DND-41 (cell line): ENCODE data around the gene CADPS.

ENCODE experiments used
- ATAC-seq: fragments of 200-7000 bp; cut with Tn5 transposase; 3 replicates; pipeline ENCODE4 v1.9.1; 2021; ENCODE audit warnings: low read depth; ENCODE audit not compliant: insufficient read depth
- DNase-seq: peaks from one replicate; pipeline ENCODE4 v3.0.0-alpha.2; 2020
- H2AFZ ChIP-seq: 2 replicates; pipeline ENCODE4 v1.6.0; 2012; ENCODE audit warnings: low read depth, low read length
- H3K27ac ChIP-seq: 2 replicates; pipeline ENCODE4 v1.5.1; 2012; ENCODE audit warnings: low read length, inconsistent platforms
- H3K27me3 ChIP-seq: fragments of 200-600 bp; sonication (generic); 2 replicates; pipeline ENCODE4 v1.6.0; 2012; ENCODE audit warnings: low read length, mild to moderate bottlenecking, inconsistent platforms; ENCODE audit not compliant: insufficient read depth, poor library complexity
- H3K36me3 ChIP-seq: 2 replicates; pipeline ENCODE4 v1.5.1; 2012; ENCODE audit warnings: low read length, inconsistent platforms; ENCODE audit not compliant: insufficient read depth
- H3K4me1 ChIP-seq: 2 replicates; pipeline ENCODE4 v1.5.1; 2012; ENCODE audit warnings: mild to moderate bottlenecking, low read length; ENCODE audit not compliant: insufficient read depth
- H3K4me2 ChIP-seq: 2 replicates; pipeline ENCODE4 v1.6.0; 2012; ENCODE audit warnings: mild to moderate bottlenecking, moderate library complexity, low read length, inconsistent platforms; ENCODE audit not compliant: insufficient read depth
- H3K4me3 ChIP-seq, 2 experiments: fragments of 200-600 bp in 1 of 2; shearing (Covaris generic) in 1 of 2; 2 replicates each; pipeline ENCODE4 v1.5.1; 2012 to 2016; ENCODE audit warnings: inconsistent platforms in 2 of 2, low read length in 2 of 2, mild to moderate bottlenecking in 2 of 2, low read depth in 1 of 2, moderate library complexity in 1 of 2
- H3K79me2 ChIP-seq: 2 replicates; pipeline ENCODE4 v1.6.0; 2012; ENCODE audit warnings: low read length, inconsistent platforms; ENCODE audit not compliant: insufficient read depth
- H3K9ac ChIP-seq: 2 replicates; pipeline ENCODE4 v1.6.0; 2012; ENCODE audit warnings: low read depth, mild to moderate bottlenecking, inconsistent platforms, low read length, moderate library complexity
- H3K9me3 ChIP-seq: 2 replicates; pipeline ENCODE4 v1.5.1; 2012; ENCODE audit warnings: low read length, moderate library complexity, mild to moderate bottlenecking, inconsistent platforms; ENCODE audit not compliant: insufficient read depth, severe bottlenecking
- H4K20me1 ChIP-seq: 2 replicates; pipeline ENCODE4 v1.6.0; 2012; ENCODE audit warnings: low read length; ENCODE audit not compliant: insufficient read depth
- EZH2 ChIP-seq: IDR thresholded peaks from 3 replicates; pipeline ENCODE4 v1.6.1; 2012; ENCODE audit warnings: borderline replicate concordance, low read depth, mild to moderate bottlenecking, moderate library complexity, low read length, inconsistent platforms; ENCODE audit not compliant: severe bottlenecking
- TF ChIP-seq, protein P1 (sequence below): IDR thresholded peaks from 2 replicates; pipeline ENCODE4 v1.5.1; 2012; ENCODE audit warnings: borderline replicate concordance, low read length, moderate library complexity, mild to moderate bottlenecking; ENCODE audit not compliant: poor library complexity, severe bottlenecking; ENCODE audit errors: extremely low read depth

The CADPS gene

DNA sequence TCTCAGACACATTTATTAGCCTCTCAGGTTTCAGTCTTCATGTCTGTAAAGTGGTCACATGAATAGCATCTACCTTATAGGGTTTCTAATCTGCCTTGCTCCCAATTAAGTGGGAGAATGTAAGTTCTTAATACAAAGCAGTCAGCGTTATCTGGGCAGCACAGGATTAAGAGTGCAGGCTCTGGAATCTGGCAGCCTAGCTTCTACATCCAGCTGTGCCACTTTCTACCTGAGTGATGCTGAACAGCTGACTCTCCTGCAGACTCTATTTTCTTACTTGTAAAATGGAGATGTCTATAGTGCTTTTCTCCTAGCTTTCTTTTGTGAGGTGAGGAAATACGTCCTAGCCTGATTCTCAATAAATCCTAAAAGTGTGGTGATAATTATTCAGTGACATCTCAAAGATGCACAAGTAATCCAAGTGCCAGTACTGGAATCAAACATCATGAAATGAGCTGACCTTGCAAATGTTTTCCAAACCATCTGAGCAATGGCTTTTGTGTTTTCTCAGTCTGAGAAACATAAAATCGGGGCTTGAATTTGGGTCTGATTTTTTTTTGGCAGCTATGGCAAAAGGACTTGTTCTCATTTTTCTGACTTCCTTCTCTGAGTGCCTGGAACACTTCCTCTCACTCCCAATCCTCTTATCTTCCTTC is 269.7 kb downstream of the CADPS start:
- Histone ChIP-seq H3K36me3 (no peaks in the 10 kb centered on the region), H4K20me1 (no peaks in the 10 kb centered on the region), H3K4me3 (no peak overlapping the region), H3K27me3 (no peaks in the 10 kb centered on the region), H3K4me1 (no peaks in the 10 kb centered on the region), H3K9me3 (no peaks in the 10 kb centered on the region), H2AFZ (no peak overlapping the region), H3K79me2 (no peaks in the 10 kb centered on the region), H3K27ac (no peak overlapping the region), H3K4me2 (no peak overlapping the region), H3K9ac (no peak overlapping the region)
- ATAC-seq (no peak), DNase-seq (no peak)
- TF ChIP-seq EZH2, result no peak
- TF ChIP-seq, protein P1, sequence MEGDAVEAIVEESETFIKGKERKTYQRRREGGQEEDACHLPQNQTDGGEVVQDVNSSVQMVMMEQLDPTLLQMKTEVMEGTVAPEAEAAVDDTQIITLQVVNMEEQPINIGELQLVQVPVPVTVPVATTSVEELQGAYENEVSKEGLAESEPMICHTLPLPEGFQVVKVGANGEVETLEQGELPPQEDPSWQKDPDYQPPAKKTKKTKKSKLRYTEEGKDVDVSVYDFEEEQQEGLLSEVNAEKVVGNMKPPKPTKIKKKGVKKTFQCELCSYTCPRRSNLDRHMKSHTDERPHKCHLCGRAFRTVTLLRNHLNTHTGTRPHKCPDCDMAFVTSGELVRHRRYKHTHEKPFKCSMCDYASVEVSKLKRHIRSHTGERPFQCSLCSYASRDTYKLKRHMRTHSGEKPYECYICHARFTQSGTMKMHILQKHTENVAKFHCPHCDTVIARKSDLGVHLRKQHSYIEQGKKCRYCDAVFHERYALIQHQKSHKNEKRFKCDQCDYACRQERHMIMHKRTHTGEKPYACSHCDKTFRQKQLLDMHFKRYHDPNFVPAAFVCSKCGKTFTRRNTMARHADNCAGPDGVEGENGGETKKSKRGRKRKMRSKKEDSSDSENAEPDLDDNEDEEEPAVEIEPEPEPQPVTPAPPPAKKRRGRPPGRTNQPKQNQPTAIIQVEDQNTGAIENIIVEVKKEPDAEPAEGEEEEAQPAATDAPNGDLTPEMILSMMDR, result no peak

DNA sequence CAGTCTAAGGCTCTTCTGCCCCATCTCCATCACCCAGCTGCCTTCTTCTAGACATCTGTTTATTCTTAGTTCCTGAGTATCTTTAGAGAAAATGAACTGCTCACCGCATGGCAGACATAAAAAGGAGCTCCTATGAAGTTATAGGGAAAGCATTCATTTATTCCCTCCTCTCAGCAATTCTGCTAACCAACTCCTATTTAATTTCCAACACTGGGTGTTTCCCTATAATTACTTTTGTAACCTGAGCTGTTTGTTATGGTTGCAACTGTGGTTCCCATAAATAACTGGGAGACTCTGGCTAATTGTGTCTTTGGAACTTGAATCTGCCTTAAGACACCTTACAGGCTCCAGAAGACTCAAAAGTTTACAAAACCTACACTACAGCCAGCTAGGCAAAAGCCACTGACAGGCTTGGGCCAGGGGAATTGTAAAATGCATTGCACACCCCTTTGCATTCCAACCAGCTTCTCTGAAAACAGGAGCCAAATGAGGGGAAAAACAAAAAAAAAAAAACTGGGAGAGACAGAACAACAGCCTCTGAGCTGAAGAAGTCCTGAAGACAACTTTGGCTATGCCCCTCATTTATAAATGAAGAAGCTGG is 270.4 kb downstream of the CADPS start:
- no peak for DNase-seq
- Histone ChIP-seq H3K4me2 (no peak overlapping the region), H3K36me3 (no peaks in the 10 kb centered on the region), H3K9me3 (no peaks in the 10 kb centered on the region), H3K79me2 (no peaks in the 10 kb centered on the region), H2AFZ (no peak overlapping the region), H3K27me3 (no peaks in the 10 kb centered on the region), H3K9ac (no peak overlapping the region), H3K27ac (no peak overlapping the region), H4K20me1 (no peaks in the 10 kb centered on the region), H3K4me1 (no peaks in the 10 kb centered on the region), H3K4me3 (no peak overlapping the region)
- TF ChIP-seq, protein P1, result no peak
- TF ChIP-seq EZH2, result no peak
- no peak for ATAC-seq

DNA sequence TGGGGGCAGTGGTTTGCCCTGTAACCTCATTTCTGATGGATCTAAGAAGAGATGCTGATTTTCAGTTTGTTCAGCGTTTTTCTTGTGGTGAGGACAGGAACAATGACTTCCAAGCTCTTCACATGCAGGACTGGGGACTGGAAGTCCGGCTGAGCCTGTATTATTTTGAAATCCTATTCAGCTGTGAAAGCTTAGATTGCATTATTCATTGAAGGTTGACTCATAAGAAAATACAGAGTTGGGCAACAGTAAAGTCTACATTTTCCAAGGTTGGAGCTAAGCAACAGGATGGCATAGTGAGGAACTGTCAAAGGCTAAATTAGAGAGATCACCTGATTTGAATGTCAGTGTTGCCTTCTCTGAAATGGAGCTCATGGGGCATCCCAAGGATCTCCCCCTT is 270.9 kb downstream of the CADPS start:
- H3K36me3 ChIP-seq, result no peaks in the 10 kb centered on the region
- no peaks in the 10 kb centered on the region for H4K20me1 ChIP-seq
- H3K9ac ChIP-seq, result no peak overlapping the region
- ATAC-seq (no peak), DNase-seq (no peak)
- no peak overlapping the region for H3K4me2 ChIP-seq
- H2AFZ ChIP-seq, result no peak overlapping the region
- H3K27ac ChIP-seq, result no peak overlapping the region
- no peaks in the 10 kb centered on the region for H3K4me1 ChIP-seq
- H3K9me3 ChIP-seq, result no peaks in the 10 kb centered on the region
- TF ChIP-seq, protein P1, result no peak
- no peak overlapping the region for H3K4me3 ChIP-seq
- no peaks in the 10 kb centered on the region for H3K79me2 ChIP-seq
- no peaks in the 10 kb centered on the region for H3K27me3 ChIP-seq
